Pancreas (tissue), 10 donors: ENCODE measurements around the gene C2CD4C. TPM values are rescaled to one million over a fixed set of nuclear protein-coding genes. Genes with fewer than 3 reads are reported as not detected.

Experiments
- ATAC-seq, 4 donors: fragments of 200-7000 bp; cut with Tn5 transposase; one replicate each; pipeline versions ENCODE4 v1.8.0 to v1.9.1; 2020; ENCODE audit warnings: mild to moderate bottlenecking in 4 of 4, moderate library complexity in 4 of 4
- DNase-seq, 6 donors: peaks; one replicate each; pipeline ENCODE4 v3.0.0-alpha.2; 2020
- FAIRE-seq: peaks from 2 replicates; lab custom pipeline; 2012; peaks lifted over from hg19 to GRCh38; lab: Jason Lieb, UNC
- H3K27ac ChIP-seq, 4 donors: fragments of 200-600 bp; sonication (generic); 1 replicate in 3 of 4; 2 replicates in 1 of 4; pipeline versions ENCODE4 v1.5.0 to v1.8.0; 2020
- H3K27me3 ChIP-seq, 4 donors: fragments of 200-600 bp; one replicate each; pipeline ENCODE4 v1.8.0; 2021
- H3K36me3 ChIP-seq, 3 donors: fragments of 200-600 bp; sonication (generic) in 1 of 3; one replicate each; pipeline versions ENCODE4 v1.5.0 to v1.8.0; 2020 to 2021
- H3K4me1 ChIP-seq, 3 donors: fragments of 200-600 bp; one replicate each; pipeline ENCODE4 v1.8.0; 2021
- H3K4me3 ChIP-seq, 4 donors: fragments of 200-600 bp; sonication (generic) in 2 of 4; one replicate each; pipeline versions ENCODE4 v1.5.0 to v1.8.0; 2020 to 2021
- H3K9me3 ChIP-seq, 4 donors: fragments of 200-600 bp; one replicate each; pipeline ENCODE4 v1.8.0; 2021
- CTCF ChIP-seq, 4 donors: fragments of 200-600 bp; sonication (generic) in 3 of 4; IDR thresholded peaks; one replicate each; pipeline versions ENCODE4 v1.5.0 to v1.8.0; 2021; ENCODE audit warnings: antibody characterized with exemption in 4 of 4
- WGBS, 2 donors: extraction: QIAGEN DNeasy Blood & Tissue Kit; methylation state at CpG; one replicate each; pipeline ENCODE4 v1.1.7; 2013; 5-methylcytosine and 5-hydroxymethylcytosine counted together
- intact Hi-C, 3 donors: fragments of 100-400 bp; cut with DNase I; formaldehyde crosslinking; loops; one replicate each; pipeline versions ENCODE4 v1.11.1 to v1.14.2; 2022
- polyA plus RNA-seq, 2 donors: library from polyadenylated mRNA; stranded (reverse); fragments of 200-250 nt; gene quantifications; one replicate each; pipeline ENCODE4 v1.2.3, GENCODE V29; 2013
- total RNA-seq, 6 donors: library from RNA; stranded (reverse); fragmentation: NEBNext Ultra II Directional in 4 of 6; extraction: Animal tissue kit (Norgen Biotek cat#: 25700) in 4 of 6; gene quantifications; one replicate each; pipeline versions ENCODE4 v1.2.1 to v1.2.4, GENCODE V29; 2021 to 2023
- donor health status: healthy with polysubstance abuse.
- donor health status: DM: no; HTN: no; CAD: no; lungs with moderate emphysema.
- donor health status: DM: no; HTN: no; CAD: no.
- donor health status: control.
- donor health status: control.
- donor health status: Bipolar disorder and iron deficiency.
- donor health status: DM: yes; HTN: yes; CAD: no.
- donor health status: DM: no; HTN: no; CAD: no.
- donor health status: DM: no; HTN: no; CAD: no.
- donor health status: DM: yes; HTN: yes; CAD: no.

The C2CD4C gene
- total RNA-seq (1 to 10 TPM in 2 of 6 donors, under 1 TPM in 4; 0.16 to 1.3 (median 0.59) TPM), polyA plus RNA-seq (1 to 10 TPM; 1.5 to 2.1 TPM)

- Histone ChIP-seq H3K27ac (no peak within 1 kb of the TSS), H3K4me3 (peak within 1 kb of the TSS; percentile 18 to 43 (median 31)), H3K9me3 (no peaks in the 10 kb centered on the region), H3K27me3 (no peaks in the 10 kb centered on the region), H3K36me3 (no peaks in the 10 kb centered on the region), H3K4me1 (peaks cover 11 to 13% (median 11%) of the 10 kb centered on the region in 3 donors)
- intact Hi-C loops: no loop called here
- ATAC-seq (peak; percentile 46 to 68 (median 60)), DNase-seq (peak in 2 of 6 donors; percentile 74 to 83), FAIRE-seq (no peak)
- TF ChIP-seq CTCF (IDR thresholded peaks at IDR 0.05): no peak
- 1% methylated on average over 46 to 80 of the region's 80 CpGs for WGBS, 2 donors
Measured at GRCh38 chr19:408902-409515, at the start of gene C2CD4C. C2CD4C (minus strand) TSS chr19:409147; CDS start chr19:408361, 786 bp downstream.

- intact Hi-C loops: no loop called here
- Histone ChIP-seq H3K27ac (no peak overlapping the region), H3K4me3 (no peak overlapping the region), H3K36me3 (no peaks in the 10 kb centered on the region), H3K27me3 (no peaks in the 10 kb centered on the region), H3K4me1 (no peaks in the 10 kb centered on the region), H3K9me3 (no peaks in the 10 kb centered on the region)
- no peak for TF ChIP-seq CTCF (IDR thresholded peaks at IDR 0.05)
- FAIRE-seq (no peak), ATAC-seq (no peak), DNase-seq (peak in 2 of 6 donors; percentile 53 to 68)
- WGBS, 2 donors: 94 to 98% methylated on average over 71 to 89 of the region's 89 CpGs
Measured at GRCh38 chr19:458091-459042, 49.4 kb upstream of the C2CD4C start.

- no peaks in the 10 kb centered on the region for H3K4me1 ChIP-seq
- no peaks in the 10 kb centered on the region for H3K27me3 ChIP-seq
- intact Hi-C loops: no loop called here
- no peak overlapping the region for H3K27ac ChIP-seq
- WGBS, 2 donors: 95 to 97% methylated on average over 30 of the region's 30 CpGs
- ATAC-seq (no peak), DNase-seq (peak in 2 of 6 donors; percentile 40 to 75), FAIRE-seq (no peak)
- no peak overlapping the region for H3K4me3 ChIP-seq
- no peaks in the 10 kb centered on the region for H3K9me3 ChIP-seq
- no peaks in the 10 kb centered on the region for H3K36me3 ChIP-seq
- TF ChIP-seq CTCF (IDR thresholded peaks at IDR 0.05): no peak
Measured at GRCh38 chr19:457636-458035, 48.7 kb upstream of the C2CD4C start.

- no peak for ATAC-seq
- no peak for FAIRE-seq
- TF ChIP-seq CTCF (IDR thresholded peaks at IDR 0.05): no peak
- Histone ChIP-seq H3K27me3 (no peaks in the 10 kb centered on the region), H3K9me3 (no peaks in the 10 kb centered on the region), H3K27ac (no peak overlapping the region), H3K4me1 (no peaks in the 10 kb centered on the region), H3K36me3 (no peaks in the 10 kb centered on the region), H3K4me3 (no peak overlapping the region)
- peak in 1 of 6 donors; percentile 53 for DNase-seq
- 90% methylated on average over 18 of the region's 18 CpGs for WGBS, 2 donors
- intact Hi-C loops: no loop called here
Measured at GRCh38 chr19:456547-457110, 47.7 kb upstream of the C2CD4C start.
